COLO829 (cell line): ENCODE measurements around the gene TTC39B.

ENCODE experiments used
- DNase-seq: peaks from one replicate; pipeline ENCODE4 v3.0.0; 2012; ENCODE audit warnings: low spot score

Gene TTC39B

GRCh38 chr9:15300218-15300617 is 6.8 kb downstream of the TTC39B start:
- no peak for DNase-seq

DNA sequence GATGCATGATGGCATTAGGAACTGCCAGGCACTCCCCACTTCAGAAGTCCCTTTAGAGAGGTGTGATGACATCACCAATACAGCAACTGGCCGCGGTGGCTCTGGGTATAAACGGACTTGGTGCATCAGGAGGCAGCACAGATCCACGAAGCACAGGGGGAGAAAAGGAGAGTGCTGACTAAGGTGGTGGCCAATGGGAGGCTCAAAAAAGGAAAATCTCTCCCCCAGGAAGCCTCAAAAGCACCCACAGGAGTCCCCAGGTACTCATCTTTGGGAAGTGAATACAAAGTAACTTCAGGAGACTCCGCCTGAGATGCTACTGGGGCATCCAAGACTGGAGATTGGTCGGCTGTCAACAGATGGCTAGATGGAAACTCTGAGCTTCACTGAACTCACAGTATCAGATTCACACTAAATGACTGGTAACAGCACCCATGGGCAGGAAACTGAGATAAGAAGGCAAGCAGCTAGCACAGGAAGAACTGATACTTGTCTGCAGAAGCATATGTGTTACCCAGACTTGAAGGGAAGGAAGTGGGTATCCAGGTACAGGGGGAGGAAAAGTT is 7.6 kb downstream of the TTC39B start:
- DNase-seq = no peak

GRCh38 chr9:15298362-15298761 is 8.7 kb downstream of the TTC39B start:
- no peak for DNase-seq

DNA sequence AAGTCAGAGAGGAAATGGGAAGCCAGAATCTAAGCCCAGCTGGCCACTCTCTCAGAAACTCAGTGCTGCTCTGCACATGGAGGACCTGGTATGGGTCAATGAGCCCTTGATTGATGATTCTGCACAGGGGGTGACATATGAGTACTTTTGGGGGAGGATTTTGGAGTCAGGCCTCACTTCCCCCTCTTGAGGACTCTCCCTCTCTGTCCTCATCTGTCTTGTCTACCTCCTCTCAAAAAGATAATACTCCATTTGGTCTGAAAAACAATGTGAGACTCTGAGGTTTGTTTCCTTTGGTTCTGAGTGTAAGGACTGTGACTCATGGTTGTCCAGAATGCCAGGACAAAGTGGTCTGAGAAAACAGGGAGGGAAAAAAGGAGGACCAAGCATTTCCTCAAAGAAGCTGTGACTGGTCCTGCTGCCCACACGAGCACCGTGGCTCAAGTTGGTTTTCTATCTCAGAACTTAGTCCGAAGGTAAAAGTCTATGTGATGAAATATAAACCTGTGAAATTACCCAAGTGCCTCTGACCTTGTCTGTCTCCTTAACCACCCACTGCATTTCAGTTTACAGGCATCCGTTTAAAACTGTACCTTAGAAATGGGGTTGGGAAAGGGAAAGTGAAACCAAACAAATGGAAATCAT is 11.1 kb downstream of the TTC39B start:
- DNase-seq = peak; percentile 13

GRCh38 chr9:15294604-15295003 is 12.4 kb downstream of the TTC39B start:
- no peak for DNase-seq

- no peak for DNase-seq
These were observed 13.2 kb downstream of the TTC39B start for GRCh38 chr9:15293804-15294316.

DNA sequence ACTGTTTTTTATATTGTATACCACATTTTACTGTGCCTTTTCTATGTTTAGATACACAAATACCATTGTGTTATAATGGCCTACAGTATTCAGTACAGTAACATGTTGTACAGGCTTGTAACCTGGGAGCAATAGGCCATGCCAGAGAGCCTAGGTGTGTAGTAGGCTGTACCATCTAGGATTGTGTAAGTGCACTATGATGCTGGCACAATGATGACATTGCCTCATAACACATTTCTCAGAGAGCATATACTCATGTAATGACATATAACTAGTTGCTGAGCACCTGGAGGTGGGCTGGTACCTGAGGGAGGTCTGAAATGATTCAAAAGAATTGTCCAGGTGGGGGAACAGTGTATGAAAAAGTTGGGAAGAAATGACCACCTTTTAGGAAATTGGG is 13.9 kb downstream of the TTC39B start:
- DNase-seq = no peak

DNA sequence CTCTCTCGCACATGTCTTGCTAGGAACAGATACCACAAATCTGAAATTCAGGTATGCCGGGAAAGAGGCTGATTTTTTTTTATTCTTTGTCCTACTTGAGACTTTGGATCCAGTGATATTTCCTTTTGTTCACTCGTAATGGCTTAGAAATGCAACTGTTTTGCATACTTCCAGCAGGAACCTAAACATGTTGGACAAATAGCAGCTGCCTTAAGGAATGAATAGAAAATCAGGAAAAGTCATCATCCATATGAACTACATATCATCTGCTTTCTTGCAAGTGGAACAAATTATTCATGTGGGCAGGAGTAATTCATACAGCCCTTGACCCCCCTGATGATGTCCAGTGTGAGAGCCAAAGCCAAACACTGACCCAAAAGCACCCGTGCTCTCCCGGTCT is 17.4 kb downstream of the TTC39B start:
- DNase-seq = no peak

DNA sequence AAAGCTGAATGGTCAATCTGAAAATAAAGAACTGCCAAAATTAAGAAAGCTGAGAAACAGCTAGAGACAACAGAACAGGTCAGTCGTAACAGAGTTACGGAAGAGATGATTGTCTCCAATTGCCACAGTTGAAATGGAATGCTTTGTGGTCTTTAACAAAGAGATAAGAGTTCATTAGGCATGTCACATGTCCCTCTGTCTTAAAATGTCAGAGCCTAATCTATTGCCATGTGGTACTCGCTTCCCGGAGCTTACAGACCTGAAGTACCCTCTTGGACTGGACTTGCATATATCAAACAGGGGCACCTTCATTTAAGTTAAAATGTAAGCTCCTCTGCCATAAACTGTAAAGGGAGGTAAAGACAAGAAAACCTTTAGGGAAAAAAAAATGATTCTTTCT is 19.7 kb downstream of the TTC39B start:
- DNase-seq = no peak

DNA sequence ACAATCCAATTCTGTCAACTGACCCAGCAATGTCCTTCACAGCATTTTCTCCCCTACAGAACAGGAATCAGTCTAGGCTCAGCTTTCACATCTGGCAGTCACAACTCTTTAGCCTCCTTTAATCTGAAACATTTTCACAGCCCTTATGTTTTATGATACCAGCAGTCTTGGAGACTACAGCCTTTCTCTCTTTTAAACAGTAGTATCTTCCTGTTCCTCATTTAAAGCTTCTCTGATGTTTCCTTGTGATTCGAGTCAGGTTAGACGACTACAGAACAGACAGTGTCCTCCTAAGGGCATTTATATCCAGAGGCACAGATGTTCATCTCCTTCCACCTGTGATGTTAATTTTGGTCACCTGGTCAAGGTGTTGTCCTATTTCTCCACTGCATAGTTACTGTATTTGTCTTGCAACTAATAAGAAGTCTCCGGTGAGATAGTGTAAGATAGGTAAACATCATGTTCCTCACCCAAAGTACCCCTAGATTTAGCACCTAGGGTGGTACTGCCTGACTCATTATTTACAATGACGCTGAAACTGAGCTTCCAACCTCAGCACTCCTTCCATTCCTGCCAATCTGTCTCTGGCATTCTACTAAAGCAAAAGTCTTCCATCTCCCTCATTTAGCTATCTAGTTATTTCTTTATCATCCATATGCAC is 20.7 kb downstream of the TTC39B start:
- DNase-seq = no peak

- no peak for DNase-seq
These were observed 24.3 kb downstream of the TTC39B start for GRCh38 chr9:15282567-15283285.

DNA sequence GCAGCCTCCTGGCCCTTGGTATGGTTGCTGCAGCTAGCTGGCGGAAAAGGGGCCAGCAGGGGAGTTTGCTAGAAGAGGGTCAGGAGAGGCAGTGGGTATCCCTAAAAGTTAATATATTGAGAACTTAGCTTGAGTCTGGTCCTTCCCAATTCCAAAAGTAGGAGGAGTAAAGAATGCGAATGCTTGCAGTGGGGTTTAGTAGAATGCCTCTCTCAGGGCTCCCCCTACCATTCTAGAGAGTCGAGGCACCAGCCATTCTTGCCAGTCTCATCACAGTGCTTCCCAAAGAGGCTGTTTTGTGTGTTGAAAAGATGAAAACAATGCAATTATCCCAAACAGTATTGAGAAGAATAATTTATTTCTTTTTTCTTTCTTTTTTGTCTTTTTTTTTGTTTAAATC is 26.4 kb downstream of the TTC39B start:
- no peak for DNase-seq

DNA sequence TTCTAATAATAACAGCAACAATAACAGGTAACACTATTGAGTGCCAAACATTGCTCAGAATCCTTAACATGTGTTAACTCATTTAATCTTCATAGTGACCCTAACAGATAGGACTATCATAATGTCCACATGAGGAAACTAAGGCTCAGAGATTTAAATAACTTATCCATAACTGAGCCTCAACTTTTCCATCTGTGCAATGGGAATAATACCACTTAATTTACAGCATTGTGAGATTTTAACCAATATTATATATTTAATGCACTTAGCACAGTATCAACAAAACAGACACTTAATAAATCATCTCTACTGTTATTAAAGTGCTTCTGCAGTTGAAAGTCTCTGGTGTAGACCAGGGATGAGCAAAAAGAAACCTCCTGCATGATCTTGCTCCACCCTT is 28.2 kb downstream of the TTC39B start:
- DNase-seq = no peak

GRCh38 chr9:15278091-15278687 is 28.8 kb downstream of the TTC39B start:
- DNase-seq = no peak

GRCh38 chr9:15277400-15278090 is 29.5 kb downstream of the TTC39B start:
- peak; percentile 12 for DNase-seq

DNA sequence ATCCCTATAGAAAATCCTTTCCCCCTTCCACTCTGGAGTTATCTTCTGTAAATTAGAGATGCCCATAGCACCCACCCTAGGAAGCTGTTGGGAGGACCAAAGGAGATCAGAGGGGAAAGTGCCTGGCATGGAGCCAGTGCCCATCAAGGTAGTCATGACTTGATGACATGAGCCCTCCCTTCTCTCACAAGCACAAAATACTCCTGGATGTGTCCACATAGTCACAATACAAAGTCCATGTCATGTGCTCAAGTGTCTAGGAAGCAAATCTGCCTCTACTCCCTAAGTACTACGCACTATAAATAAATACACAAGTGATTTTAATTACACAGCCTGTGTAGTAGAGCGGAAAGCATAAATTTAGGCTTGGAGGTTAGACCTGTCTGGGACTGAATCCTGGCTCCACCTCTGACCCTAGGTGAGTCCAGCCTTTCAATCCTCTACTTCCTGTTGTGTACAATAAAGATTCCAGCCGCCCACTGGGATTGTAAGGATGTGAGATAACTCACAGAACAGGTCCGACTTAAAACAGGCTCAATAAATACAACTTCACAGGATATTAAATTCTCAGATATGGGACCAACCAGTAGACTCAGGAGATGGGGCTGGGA is 30.6 kb downstream of the TTC39B start:
- no peak for DNase-seq

DNA sequence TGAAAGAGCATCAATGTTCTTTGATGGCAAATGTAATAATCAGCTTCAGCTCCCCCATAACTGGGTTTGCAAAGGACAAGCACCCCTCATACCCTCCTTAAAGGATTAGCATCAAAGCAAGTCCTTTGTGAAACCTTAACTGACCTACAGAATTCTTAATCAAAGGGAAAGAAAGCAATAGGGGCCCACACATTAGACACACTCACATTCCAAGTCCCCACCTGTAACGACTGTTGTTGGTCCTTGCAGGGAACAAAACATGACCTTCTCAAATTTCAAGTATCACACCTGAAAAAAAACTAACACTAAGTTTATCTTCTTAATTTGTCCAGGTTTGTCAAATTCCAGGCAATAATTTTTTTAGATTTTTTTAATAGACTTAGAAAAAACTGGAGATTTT is 32.6 kb downstream of the TTC39B start:
- no peak for DNase-seq

DNA sequence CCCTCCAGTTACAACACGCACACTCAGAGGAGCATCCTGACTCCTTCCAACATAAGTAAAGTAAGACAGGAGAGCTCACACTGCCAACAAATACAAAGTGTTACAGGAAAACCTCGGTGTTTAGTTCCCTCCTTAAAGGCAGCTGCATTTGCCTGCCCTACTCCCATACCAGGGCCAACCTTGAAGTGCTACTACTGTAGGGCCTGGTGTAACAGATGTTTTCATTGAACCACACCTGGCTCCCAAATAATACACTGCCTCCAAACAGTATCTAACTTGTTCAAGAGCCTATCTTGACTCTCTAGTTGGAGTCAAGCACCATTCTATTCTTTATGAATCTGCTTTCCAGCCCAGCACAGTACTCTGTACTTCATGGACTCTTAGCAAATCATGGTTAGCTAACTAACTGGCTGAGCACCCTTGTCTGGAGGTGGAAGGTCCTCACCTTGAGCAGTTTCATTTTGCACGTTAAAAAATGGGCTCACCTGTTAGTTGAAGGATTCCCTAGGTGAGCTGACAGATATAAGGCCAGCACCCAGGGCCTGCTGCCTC is 34.6 kb downstream of the TTC39B start:
- DNase-seq = no peak

DNA sequence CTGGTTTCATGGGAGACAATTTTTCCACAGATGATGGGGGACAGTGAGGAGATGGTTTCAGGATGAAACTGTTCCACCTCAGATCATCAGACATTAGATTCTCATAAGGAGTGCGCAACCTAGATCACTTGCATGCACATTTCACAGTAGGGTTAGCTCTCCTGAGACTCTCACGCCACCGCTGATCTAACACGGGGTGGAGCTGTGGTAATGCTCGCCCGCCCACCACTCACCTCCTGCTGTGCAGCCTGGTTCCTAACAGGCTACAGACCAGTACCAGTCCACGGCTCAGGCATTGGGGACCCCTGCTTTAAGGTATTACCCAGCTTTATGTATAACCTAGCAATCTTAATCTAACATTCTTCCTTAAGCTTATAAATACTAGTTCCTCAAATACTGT is 35.6 kb downstream of the TTC39B start:
- no peak for DNase-seq

GRCh38 chr9:15268782-15269181 is 38.2 kb downstream of the TTC39B start:
- DNase-seq = no peak

DNA sequence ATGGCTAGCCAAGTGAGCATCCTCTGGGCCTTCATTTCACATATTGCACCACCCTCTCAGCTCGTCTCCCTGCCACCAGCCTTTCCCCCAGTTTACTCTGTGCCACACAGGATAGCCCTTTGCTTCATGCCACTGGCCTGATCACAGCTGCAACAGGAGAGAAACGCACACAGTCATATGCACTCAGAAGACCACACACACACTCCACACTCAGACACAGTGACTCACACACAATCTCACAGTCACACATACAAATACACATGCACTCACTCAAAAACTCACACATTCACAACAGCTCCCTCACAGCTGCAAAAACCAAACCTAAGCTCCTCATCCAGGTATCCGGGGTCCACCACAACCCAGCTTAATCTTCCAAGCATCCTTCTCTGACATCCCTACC is 38.7 kb downstream of the TTC39B start:
- DNase-seq = no peak
